ENCODE results near the gene DNAAF5. TPM values are rescaled to one million over a fixed set of nuclear protein-coding genes. Genes with fewer than 3 reads are reported as not detected.
"Not testable (repeated sequence)": the region's sequence is repeated elsewhere in the genome, so short reads cannot be mapped to it uniquely, and the experiment has no call there.

Gene DNAAF5
- total RNA-seq, 1 donor from 2014 or later, result 19.3 TPM

GRCh38 chr7:803243-803635 lies 76.7 kb downstream of the DNAAF5 start:
- no peak for DNase-seq (ENCODE audit: low read depth, low spot score)

DNA sequence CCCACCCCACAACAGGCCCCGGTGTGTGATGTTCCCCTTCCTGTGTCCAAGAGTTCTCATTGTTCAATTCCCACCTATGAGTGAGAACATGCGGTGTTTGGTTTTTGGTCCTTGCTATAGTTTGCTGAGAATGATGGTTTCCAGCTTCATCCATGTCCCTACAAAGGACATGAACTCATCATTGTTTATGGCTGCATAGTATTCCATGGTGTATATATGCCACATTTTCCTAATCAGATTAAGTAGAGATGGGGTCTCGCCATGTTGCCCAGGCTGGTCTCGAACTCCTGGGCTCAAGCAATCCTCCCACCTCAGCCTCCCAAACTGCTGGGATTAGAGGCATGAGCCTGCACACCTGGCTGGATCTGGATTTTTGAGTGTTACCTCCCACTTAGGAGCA lies 77.3 kb downstream of the DNAAF5 start:
- DNase-seq (ENCODE audit: low read depth, low spot score), result not testable (repeated sequence)

GRCh38 chr7:805261-805660 lies 78.8 kb downstream of the DNAAF5 start:
- DNase-seq (ENCODE audit: low read depth, low spot score), result no peak

- no peak for DNase-seq (ENCODE audit: low read depth, low spot score)
These were observed 89.1 kb downstream of the DNAAF5 start for GRCh38 chr7:815284-816216.

DNA sequence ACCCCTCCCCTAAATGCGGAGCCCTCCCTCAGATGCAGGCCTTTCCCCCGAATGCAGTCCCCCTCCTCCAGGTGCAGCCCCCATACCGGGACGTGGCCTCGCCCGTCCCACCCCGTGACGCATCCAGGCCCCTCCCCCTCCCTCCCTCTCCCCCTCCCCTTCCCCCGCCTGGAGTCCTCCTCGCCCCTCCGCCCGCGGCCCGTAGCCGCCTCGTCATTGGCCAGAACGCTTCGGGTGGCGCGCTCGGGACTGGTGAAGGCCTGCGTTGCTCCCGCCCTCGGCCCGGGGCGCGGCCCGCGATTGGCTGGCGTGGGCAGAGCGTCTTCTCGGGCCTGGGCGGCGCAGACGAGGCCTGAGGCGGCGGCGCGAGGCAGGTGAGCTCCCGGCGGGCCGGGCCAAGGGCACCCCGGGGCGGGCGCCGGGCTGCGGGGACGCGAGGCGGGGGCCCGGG lies 89.8 kb downstream of the DNAAF5 start:
- peak; percentile 92 for DNase-seq (ENCODE audit: low read depth, low spot score)

DNA sequence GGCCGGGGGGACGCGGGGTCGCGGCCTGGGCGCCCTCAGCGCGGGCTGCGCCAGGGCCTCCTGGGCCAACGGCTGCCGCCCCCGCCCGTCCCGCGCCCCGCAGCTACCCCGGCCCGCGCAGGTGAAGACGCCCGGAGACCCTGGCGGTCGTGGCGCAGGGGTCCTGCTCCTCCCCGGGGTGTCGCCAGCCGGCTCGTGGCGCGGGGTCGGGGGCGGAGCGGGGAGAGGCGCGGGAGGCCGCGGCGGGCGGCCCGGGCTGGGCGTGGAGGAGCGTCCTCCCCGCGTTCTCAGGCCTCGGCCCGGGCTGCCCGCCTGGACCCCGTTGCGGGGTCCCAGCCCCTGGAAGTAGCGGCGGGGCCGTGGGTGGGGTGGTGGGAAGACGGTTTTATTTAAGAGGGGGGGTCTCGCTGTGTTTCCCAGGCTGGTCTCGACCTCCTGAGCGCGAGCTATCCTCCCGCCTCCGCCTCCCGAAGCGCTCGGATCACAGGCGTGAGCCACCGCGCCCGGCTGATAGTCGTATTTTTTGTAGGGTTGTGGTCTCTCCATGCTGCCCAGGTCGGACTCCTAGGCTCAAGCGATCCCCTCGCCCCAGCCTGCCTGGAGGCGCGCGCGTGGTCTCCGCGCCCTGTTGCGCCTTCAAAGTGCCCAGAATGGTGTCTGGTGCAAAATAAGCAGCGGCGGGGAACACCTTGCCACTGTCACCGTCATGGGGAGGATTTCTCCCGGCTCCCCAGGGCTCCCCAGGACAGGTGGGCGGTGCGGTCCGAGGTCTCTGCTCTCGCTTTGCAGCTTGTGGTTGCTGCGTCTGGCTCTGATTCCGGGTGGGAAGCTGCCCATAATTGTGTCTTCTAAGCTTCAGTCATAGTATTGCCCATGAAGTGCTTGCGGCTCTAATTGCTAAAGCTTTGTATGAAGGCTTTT lies 90.5 kb downstream of the DNAAF5 start:
- DNase-seq (ENCODE audit: low read depth, low spot score), result no peak

GRCh38 chr7:818031-818699 lies 91.7 kb downstream of the DNAAF5 start:
- no peak for DNase-seq (ENCODE audit: low read depth, low spot score)

DNA sequence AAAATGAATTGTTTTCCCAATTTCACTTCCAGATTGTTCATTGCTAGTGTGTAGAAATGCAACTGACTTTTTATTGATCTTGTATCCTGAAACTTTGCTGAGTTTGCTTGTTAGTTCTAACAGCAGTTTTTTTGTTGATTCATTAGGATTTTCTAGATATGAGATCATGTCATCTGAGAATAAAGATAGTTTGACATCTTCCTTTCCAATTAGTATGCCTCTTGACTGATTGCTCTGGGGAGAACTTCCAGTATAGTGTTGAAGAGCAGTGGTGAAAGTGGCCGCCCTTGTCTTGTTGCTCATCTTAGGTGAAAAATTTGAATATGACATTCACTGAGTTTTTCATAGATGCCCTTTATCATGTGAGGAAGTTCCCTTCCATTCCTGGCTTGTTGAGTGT lies 93.8 kb downstream of the DNAAF5 start:
- no peak for DNase-seq (ENCODE audit: low read depth, low spot score)

- DNase-seq (ENCODE audit: low read depth, low spot score), result no peak
These were observed 95.2 kb downstream of the DNAAF5 start for GRCh38 chr7:821688-822087.

- DNase-seq (ENCODE audit: low read depth, low spot score), result no peak
These were observed 96.3 kb downstream of the DNAAF5 start for GRCh38 chr7:822692-823276.

DNA sequence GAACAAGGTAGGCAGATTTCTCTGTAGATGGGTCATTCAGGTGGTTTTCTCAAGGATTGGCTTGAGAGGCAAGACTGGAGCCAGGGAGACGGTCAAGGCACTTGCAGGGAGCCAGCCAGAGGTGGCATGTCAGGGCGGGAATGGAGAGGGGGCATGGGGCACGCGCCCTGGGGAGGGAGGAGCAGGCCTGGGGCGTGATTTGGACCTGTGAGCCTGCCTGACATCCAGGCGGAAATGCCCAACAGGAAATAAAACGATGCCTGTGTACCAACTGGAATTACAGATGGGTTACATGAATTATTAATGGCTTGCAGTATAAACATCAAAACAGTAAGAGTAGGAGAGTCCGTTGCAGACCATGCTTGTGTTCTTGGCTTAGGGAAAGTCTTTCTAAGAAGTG lies 97.2 kb downstream of the DNAAF5 start:
- DNase-seq (ENCODE audit: low read depth, low spot score), result no peak

DNA sequence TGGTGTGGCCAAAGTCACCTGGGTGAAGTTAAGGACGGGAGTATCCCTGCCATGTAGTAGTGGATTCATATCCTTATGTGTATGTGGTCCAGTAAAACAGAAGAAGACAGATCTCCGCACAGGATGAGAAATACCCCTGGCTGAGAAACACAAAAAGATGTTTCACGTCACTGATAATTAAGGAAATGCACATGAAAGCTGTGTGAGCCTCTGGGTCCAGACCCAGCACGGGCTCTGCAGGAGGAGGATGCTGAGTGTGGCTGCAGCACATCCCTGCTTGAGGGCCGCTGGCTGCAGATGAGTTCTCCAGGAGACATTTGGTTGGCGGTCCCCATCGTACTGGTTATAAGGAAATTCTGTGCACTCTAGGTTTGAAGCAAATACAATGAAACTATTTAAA lies 97.6 kb downstream of the DNAAF5 start:
- no peak for DNase-seq (ENCODE audit: low read depth, low spot score)

- DNase-seq (ENCODE audit: low read depth, low spot score), result no peak
These were observed 98.2 kb downstream of the DNAAF5 start for GRCh38 chr7:824664-825063.

DNA sequence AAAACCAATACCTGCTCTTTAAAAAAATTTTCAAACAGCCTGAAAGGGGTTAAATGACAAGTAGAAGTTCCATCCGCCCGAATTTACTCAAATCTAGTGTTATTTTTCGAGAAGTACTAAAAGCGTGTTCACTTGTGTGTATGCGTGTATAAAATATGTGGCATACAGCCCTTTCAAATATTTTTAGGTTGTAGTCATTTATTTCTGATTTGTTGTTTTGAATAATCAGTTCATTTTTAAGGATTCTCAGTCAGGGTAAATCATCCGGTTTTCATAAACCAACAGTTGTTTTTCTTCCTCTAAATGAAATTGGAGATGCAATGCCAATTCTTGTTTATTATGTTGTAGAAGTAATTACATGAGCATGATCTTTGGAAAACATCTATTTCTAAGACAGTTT lies 98.9 kb downstream of the DNAAF5 start:
- DNase-seq (ENCODE audit: low read depth, low spot score), result no peak

GRCh38 chr7:826230-826917 lies 99.9 kb downstream of the DNAAF5 start:
- DNase-seq (ENCODE audit: low read depth, low spot score), result no peak

DNA sequence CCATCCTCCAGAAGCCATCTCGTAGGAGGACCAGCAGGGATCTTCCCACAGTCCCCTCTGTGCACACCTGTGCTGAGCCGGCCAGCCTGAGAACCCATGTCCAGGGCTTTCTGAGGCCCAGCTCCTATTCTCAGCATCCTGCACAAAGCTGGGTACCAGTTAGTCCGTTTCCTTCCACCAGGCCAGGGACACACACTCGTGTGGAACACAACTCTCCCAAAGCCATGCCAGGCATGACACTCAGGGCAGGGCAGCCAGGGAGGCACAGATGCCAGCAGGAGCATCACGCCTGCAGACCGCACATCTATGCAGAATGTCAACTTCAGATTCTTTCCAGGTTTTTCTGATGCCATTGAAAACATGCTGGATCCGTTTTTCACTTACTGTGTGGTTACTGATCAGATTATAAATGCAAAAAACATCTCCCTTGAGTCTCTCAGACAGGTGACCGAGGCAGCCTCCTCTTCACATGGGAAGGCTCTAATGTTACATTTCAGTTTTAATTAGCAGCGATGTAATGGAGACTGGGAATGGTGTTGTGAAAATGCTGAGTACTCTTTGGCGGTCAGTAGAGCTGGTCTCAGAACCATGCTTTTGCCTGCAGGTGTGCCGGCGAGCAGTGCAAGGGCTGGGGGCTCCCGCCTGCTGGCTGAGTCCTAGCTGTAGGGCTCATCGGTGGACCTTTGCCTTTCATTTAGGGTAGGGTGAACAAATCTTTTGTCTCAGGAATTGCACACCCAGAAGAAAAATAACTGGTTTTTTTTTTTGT lies 102.5 kb downstream of the DNAAF5 start:
- no peak for DNase-seq (ENCODE audit: low read depth, low spot score)

- no peak for DNase-seq (ENCODE audit: low read depth, low spot score)
These were observed 103.6 kb downstream of the DNAAF5 start for GRCh38 chr7:830069-830468.

DNA sequence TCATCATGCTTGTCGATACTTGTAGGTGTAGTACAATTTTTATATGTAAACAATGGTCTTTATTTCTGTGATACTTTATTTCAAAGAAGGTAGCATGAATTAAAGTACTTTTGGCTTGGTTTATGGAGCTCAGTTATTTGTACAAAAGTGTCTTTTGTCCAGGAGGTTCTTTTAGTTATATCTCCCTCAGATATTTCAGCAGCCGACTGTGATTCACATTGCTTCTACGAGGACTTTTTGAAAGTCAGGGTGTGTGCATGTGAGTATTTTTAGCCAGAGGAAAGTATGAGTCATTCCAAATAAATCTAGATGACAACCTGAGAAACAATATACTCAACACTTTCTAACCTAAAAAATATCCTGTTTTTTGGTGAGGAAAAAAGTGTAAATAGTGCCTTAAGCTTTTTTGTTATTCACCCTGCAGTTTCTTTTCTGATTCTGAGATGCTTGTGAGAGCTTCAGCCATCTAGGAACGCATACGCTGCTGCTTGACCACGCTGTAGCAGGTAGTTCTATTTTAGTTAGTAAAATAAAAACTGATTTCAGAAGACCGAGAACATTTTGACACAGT lies 105.2 kb downstream of the DNAAF5 start:
- DNase-seq (ENCODE audit: low read depth, low spot score), result peak; percentile 71

DNA sequence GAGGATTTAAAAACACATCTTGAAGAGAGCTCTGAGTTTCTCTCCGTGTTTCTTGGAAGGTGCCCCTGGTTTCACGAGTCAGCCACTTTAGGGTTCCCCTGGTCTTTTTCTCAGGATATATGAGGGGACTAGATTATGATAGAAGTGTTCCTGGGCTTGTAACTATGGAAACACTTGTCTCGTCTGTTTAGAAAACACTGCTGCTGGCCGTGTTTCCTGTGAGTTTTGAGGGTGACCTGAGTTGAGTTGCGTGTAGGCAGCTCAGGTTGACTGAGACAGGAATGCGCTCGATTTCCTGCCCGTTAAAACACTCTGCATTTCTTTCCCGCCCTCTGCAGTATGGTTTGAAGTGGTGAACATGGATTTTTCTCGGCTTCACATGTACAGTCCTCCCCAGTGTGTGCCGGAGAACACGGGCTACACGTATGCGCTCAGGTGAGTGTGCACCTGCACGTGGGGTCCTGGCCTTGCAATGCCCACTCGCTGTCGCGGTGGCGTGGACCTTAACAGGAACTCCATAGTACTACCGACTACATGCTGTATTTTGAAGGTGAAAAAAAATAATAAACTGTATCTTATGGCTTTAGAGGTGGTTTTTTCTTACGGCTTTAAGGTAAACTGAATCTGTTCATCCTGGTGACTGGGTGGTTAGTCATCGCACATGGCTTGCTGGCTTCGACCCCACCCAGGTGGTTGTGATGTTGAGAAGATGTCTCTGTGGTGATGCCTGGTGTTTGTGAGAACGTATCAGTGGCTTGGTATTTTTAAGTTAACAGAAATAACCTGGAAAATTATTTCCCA lies 105.9 kb downstream of the DNAAF5 start, which contains the start of gene SUN1:
Gene SUN1, plus strand, starts transcription at position 310 of the 801 bp plus-strand sequence. Its CDS starts 49 bp downstream, at position 359.
- peak; percentile 80 for DNase-seq (ENCODE audit: low read depth, low spot score)

Data from pulmonary artery endothelial cell (primary cell).